ENCODE data around the gene PTF1A.

- TF ChIP-seq EZH2phosphoT487 (IDR thresholded peaks at IDR 0.05; ENCODE audit: borderline replicate concordance) (no peak), CTCF (conservative IDR thresholded peaks at IDR 0.05; ENCODE audit: low read length) (no peak)
Measured at GRCh38 chr10:23191764-23192711, at the start of gene PTF1A.
